ENCODE measurements around the gene PTPRF.

The PTPRF gene

DNA sequence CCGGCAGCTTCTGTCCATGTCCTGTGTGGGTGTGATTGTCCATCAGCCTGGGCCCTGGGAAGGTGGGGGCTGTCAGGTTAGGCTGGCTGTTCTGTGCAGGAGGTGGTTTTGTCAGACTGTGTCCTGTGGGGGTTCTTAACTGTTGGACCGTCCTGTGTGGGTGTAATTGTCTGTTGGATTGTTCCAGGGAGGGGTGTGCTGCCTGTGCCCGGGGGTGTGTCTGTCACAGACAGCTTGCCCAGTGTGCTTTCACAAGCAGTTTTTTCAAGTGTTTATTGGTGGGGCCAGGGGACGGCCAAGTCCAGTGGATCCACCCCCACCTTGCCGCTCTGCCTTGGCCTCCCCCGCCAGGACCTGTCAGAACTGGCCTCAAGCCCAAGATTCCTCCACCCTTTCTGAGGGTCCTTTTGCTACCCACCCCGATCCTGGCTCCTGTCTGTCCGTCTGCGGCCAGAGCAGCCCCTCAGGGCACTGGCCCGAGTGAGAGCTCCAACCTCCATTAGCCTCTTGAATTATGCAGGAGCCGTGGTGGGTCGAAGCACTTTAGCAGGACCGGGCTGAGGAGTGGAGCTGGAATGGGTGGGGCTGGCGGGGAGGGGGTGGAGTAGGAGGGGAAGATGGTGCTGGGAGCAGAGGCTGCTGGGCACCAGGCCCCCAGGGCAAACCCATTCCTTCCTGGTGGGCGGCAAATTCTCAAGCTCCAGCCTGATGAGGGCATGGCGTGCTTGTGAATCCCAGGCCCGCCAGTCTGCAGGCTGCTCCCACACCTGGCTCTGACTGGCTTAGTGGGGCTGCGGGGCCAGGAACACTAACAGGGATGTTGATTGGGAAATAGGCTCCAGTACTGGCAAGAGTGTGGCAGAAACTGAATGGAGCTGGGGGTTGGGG, 47.2 kb downstream of the PTPRF start:
- no peak for DNase-seq (ENCODE audit: low spot score)
- no peak for FAIRE-seq

DNA sequence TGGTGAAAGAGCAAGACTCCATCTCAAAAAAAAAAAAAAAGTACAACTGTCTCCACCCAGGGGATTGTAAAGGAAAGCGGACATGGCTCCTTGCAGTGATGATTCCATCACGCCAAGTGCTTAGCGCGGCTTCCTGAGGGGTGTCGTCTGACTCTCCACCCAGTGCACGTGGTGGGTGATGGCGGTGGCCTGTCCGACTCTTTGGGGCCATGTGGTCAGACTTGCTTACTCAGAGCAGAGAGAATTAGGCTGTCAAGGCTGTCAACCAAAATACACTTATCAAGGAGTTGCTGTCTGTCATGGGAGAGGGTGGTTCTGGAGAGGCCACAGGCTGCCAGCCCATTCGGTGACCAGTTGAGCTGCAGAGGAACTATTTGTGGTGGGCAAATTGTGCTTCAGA, 49.4 kb downstream of the PTPRF start:
- no peak for FAIRE-seq
- no peak for DNase-seq (ENCODE audit: low spot score)

DNA sequence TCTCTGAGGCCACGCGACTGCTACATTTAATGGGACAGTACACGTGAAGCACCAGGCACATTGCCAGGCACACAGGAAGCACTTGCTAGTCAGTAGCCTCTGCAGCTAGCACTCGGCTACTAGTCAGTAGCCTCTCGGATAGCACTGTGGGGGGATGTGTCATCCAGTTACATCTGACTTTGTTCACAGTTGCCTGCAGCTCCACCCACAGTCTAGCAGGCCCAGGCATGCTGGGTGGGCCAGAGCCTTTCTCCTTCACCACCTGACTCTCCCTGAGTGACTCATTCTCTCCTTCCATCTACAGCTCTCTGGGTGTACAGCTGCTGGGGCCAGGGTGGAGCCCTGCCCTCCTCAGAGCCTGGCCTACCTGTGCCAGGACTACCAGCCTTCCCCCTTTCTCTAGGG, 51.5 kb downstream of the PTPRF start:
- peak; percentile 100 for DNase-seq (ENCODE audit: low spot score)
- peak; percentile 99 for FAIRE-seq

DNA sequence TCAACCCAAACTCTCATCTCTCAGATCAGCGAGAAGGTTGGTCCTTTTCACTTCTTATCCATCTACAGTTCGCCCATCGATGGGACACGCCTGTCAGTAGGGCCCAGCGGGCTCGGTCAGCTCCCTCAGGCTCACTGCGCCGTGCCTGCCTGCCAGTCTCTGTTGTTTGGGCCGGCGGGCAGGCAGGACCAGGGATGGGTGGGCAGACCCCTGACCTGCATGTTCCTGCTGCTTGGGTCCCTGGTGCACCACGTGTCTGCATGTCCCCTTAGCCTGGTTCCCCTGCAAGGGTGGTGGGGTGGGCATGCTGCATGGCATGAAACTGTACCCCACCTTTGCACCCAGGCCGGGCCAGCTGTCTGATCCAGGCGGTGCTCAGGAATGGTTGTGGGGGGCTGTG, 52.4 kb downstream of the PTPRF start:
- no peak for DNase-seq (ENCODE audit: low spot score)
- peak; percentile 74 for FAIRE-seq

DNA sequence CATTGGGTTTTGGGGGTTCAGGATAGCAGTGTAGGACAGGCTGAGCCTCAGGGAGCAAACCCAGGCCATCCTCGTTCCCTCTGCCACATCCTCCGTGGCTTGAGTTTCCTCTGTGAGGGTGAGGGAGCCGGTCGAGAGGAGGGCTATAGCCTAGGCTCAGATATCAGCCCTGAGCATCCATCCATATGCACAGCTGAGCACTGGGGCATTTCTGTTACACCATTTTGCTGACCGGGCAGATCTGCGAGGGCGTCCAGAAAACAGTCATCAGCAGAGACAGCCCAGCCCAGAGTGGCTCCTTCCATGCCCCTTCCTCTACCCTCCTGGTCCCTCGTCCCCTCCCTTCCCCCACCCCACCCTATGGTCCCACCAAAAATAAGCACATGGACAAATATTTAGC, 53.5 kb downstream of the PTPRF start:
- DNase-seq (ENCODE audit: low spot score) (no peak), FAIRE-seq (no peak)

DNA sequence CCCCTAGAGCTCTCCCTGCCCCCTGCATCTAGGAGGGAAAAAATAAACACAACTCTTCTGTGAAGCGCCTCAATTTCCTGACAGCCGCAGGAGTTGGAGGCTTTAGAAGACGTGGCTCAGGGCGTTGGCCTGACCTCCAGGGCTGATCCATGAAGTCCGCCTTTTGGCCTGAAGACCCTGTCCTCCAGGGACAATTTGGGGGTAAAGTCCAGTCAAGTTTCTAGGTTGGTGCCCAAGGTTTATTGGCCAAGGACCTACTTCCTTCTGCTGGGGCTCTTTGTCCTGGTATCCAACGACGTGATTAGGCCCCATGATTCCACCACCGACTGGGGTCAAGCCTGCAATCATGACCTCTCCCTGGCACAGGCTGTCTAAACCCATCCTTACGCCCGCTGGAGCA, 54.9 kb downstream of the PTPRF start:
- FAIRE-seq, result no peak
- DNase-seq (ENCODE audit: low spot score), result no peak

DNA sequence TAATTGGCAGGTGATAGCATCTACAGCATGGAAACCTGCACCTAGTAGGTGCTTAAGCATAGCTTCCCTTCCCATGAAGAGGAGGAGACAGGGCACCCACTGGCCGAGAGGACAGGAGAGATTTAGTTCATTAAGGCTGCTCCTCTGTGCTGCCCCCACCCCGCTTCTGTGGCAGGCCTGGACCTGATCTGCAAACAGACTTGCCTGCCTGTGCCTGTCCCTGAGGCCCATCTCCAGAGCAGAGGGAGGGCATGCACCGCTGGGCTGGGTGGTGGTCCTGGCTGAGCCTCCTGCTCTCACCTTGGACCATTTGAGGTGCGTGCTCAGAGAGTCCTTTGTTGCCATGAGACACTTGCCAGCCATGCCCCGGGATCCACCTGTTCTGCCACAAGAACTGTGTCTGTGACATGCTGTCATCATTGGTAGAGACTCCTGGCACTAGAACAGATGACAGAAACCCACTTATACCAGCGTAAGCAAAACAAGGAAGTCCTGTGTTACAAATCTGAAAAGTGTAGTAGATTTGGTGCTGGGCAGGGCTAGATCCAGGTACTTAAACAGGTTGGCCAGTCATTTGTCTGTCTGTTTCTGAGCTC, 55.6 kb downstream of the PTPRF start:
- DNase-seq (ENCODE audit: low spot score) (no peak), FAIRE-seq (no peak)

DNA sequence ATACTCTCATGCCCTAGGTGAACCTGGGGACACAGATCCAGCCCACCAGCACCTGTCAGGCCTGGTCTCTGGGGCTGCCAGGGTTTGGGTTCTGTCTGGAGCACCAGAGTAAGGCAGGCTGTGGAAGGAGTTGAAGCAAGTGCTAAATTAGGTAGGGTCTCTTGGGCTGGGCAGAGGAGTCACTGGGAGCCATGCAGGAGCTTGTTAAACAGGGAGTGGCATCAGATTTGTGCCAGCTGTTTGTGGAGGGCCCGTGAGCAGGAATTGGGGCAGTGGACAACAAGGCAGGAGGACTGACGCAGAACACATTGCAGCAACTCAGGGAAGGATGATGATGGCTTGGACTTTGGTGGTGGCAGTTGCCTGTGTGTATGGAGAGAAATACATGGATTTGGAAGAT, 56.3 kb downstream of the PTPRF start:
- FAIRE-seq, result peak; percentile 66

DNA sequence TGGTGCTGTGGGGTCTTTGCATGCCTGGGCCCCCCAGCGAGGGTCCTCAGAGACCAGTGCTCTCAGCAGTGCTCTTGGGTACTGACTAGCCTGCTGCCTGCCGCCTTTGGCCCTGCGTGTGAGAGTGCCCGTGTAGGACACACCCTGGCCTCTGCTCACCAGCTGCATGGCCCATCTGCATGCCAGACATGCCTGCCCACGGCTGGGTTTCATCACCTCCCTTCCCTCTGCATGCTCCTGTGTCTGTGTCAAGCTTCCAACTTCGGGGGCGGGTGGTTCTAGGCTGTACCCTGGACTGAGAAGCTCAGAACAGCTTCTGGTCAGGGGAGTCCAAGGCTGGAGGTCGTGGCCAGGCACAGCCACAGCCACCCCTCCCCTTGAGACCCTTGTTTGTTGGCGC, 56.9 kb downstream of the PTPRF start:
- DNase-seq (ENCODE audit: low spot score) (no peak), FAIRE-seq (no peak)

More for the DNA sequence above, 56.3 kb downstream of the PTPRF start:
- no peak for DNase-seq (ENCODE audit: low spot score)

DNA sequence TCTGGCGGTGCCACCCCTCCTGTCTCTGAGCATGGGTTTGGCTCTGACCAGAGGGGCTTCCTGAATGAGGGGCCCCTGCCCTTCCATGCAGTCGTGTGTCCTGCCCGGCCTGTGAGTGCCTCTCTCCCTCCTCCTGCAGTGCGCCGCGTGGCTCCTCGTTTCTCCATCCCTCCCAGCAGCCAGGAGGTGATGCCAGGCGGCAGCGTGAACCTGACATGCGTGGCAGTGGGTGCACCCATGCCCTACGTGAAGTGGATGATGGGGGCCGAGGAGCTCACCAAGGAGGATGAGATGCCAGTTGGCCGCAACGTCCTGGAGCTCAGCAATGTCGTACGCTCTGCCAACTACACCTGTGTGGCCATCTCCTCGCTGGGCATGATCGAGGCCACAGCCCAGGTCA, 57.9 kb downstream of the PTPRF start:
- DNase-seq (ENCODE audit: low spot score), result no peak
- peak; percentile 80 for FAIRE-seq

DNA sequence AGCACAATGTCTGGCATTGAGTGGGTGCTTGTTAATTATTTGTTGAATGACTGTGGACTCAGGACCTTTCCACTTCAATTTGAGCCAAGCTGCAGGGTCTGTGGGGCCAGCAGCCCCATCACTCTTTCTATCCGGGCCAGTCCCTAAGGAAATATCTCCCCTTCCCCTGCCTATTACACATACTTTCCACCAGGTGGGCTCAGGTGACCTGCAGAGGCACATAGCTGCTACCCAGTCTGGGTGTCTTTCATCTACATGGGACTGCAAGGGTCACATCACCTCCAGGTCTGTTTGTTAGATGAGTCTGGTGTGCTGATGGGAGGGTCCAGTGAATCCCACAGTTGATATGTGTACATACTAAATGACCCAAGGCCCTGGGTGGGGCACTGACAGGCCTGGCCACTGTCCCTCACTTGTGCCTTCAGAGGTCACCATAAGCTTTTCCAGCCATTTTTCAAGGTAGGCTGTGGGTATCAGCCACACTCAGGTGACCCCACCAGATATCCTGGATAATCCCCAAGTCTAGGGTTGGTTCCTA, 59.8 kb downstream of the PTPRF start:
- DNase-seq (ENCODE audit: low spot score) (peak; percentile 18), FAIRE-seq (no peak)

DNA sequence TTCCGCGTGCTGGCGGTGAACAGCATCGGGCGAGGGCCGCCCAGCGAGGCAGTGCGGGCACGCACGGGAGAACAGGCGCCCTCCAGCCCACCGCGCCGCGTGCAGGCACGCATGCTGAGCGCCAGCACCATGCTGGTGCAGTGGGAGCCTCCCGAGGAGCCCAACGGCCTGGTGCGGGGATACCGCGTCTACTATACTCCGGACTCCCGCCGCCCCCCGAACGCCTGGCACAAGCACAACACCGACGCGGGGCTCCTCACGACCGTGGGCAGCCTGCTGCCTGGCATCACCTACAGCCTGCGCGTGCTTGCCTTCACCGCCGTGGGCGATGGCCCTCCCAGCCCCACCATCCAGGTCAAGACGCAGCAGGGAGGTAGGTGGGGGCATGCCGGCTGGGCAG, 60.5 kb downstream of the PTPRF start:
- DNase-seq (ENCODE audit: low spot score) (no peak), FAIRE-seq (peak; percentile 35)

DNA sequence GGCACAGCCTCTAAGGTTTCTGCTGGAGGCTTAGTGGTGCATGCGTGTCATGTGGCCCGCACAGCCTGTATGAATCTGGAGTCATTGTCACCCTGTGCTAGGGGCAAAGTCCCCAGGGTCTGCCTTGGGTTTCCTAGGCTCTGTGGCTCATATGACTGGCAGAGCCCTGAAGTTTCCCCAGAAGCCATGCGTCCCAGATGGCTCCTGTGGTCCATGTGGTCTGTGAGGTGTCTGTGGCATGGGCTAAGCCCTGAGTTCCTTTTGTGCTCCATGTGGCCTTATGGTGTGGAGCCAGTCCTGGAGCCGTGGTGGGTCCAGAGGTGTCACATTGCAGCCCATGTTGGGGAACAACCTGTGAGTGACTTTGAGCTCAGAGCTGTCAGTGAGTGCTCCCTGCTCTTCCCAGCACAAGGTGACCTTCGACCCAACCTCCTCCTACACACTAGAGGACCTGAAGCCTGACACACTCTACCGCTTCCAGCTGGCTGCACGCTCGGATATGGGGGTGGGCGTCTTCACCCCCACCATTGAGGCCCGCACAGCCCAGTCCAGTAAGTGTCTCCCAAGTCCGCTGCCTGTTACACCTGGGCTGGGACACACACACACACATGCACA, 61.5 kb downstream of the PTPRF start:
- FAIRE-seq (no peak), DNase-seq (ENCODE audit: low spot score) (no peak)

DNA sequence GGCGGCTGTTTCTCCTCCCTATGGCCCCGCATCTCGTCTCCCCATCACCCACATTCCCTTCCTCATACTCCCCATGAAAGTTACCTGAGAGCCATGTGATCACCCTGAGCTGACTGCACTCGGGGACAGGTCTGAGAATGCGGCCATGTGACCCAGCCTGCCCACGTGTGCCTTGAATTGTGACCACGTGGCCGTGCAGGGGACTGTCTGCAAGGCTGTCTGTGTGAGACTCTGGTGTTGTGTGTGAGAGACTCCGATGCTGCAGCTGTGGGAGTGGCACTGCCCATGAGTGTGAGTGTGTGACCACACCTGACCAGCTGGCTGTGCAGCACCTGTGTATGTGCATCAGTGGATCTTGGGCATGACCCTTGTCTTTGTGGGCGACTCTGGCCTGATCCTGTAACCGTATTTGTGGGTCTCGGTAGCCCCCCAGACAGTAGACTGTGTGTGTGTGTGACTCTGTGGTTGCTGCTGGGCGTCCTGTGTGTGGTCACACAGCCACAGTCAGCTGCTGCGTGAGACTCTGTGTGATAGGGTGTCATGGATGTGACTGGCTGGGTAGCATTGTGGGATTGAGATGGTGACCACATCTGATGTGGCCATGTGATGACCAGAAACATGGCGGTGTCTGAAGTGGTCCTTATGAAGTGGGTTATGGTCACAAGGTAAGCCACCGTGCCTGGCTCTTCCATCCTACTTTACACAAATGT, 62.4 kb downstream of the PTPRF start:
- peak; percentile 62 for FAIRE-seq
- DNase-seq (ENCODE audit: low spot score), result no peak

DNA sequence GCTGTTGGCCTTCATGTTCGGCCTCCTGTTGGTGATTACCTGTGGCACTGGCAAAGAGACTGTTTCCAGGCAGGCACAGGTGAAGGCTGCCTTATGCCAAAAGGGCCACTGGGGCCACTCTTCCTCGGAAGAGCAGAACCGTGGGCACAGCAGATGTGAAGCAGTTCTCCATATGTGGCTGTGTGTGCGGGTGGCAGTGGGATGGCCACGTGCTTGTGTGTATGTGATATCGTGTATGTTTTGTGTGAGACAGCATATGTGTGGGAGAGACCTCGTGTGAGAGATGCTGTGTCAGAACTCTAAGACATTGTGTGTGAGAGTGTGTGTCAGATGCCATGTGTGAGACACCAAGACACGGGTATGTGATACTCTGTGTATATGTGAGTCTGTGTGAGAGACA, 65.9 kb downstream of the PTPRF start:
- no peak for FAIRE-seq
- no peak for DNase-seq (ENCODE audit: low spot score)

DNA sequence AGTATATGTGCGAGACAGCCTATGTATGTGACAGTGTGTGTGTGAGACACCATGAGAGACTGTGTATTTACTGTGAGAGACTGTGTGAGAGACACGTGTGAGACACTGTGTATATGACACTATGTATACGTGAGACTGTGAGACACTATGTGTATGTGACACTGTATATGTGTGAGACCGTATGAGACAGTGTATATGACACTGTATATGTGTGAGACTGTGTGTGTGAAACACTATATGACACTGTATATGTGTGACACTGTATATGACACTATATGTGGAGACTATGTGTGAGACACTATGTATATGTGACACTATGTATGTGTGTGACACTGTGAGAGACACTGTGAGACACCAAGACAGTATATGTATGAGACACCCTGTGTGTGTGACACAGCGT, 66.3 kb downstream of the PTPRF start:
- DNase-seq (ENCODE audit: low spot score), result no peak
- FAIRE-seq, result no peak

DNA sequence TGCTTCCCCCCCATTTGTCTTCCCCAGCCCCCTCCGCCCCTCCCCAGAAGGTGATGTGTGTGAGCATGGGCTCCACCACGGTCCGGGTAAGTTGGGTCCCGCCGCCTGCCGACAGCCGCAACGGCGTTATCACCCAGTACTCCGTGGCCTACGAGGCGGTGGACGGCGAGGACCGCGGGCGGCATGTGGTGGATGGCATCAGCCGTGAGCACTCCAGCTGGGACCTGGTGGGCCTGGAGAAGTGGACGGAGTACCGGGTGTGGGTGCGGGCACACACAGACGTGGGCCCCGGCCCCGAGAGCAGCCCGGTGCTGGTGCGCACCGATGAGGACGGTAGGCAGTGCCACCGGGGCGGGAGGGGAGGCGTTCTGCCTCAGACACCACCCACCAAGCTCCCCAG, 67.0 kb downstream of the PTPRF start:
- DNase-seq (ENCODE audit: low spot score) (no peak), FAIRE-seq (peak; percentile 5)

DNA sequence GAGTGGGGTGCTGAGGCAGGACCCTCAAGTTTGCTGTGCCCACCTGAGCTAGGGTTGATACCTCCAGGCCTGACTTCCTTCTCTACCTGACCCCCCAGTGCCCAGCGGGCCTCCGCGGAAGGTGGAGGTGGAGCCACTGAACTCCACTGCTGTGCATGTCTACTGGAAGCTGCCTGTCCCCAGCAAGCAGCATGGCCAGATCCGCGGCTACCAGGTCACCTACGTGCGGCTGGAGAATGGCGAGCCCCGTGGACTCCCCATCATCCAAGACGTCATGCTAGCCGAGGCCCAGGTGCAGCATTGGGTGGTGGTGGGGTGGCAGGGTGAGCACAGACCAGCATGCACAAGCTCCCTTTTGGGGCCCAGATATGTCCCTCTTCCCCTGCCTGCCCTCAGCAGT, 67.9 kb downstream of the PTPRF start:
- no peak for FAIRE-seq

DNA sequence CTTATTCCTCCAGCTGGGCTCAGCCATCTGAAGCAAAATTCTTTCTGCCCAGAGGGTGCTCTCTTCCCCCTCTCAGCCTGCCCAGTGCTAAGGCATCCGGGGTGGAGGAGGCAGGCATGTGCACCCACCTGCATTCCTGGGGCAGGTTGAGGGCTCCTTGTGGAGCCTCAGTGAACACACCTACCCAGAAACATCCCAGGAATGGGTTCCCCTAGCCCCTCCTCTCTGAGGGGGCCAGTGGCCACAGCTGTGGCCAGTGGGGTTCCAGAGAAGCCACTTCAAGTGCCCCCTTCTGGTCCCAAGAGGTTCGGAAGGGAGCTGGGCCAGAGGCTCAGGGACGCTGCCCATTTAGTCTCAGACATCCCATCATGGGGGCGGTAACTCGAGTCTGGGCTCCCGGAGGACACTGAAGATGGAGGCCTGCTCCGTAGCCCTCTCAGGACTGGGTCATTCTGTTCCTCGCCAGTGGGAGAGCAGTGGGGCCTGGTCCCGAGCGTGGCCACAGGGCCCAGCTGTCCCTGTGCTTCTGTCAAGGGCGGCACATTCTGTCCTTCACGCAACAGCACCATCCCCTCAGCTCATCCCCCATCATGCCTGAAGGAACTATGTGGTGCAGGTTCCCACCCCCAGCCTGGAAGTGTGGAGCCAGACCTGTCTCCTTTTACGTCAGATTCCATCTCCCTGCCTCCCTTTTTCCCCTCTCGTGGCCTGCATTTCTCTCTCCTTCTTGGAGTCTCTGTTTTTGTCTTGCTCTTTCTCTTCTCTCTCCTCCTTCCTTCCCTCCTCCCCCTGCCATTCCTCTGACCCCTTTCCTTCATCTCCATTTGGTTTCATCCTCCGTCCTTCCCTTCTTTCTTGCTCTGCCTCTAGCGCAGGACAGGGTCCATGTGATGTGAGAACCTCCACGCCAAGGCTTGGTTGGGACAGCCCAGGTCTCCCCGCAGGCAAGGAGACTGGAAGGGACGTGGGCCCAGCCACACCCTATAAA, 69.6 kb downstream of the PTPRF start:
- DNase-seq (ENCODE audit: low spot score) (no peak), FAIRE-seq (no peak)

More for the DNA sequence above, 67.9 kb downstream of the PTPRF start:
- no peak for DNase-seq (ENCODE audit: low spot score)

DNA sequence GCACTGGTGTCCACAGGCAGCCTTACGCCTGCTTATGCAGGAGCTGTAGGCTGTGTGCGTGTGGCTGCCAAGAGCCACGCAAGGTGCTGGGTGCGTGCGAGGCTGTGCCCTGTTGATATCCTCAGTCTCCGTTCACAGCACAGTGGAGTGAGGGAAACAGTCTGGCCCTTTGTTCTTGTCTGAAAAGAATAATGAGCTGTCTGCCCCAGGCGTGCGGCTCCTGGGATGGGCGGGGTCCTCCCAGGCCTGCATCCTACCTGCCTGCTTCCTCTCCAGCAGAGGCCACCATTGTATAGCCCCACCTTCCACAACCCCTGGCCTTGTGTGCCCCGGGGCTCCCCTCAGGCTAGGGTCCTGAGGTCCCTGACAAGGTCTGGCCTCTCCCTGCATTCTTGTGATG, 72.3 kb downstream of the PTPRF start:
- no peak for FAIRE-seq
- no peak for DNase-seq (ENCODE audit: low spot score)

Data from urothelium cell line (cell line).